NCI-H187 treated with DMSO at 0.1 percent for 48 hours (cell line): ENCODE results near the gene LSMEM2.

Experiments
- DNase-seq: peaks from one replicate; lab custom pipeline; 2025; lab: John Stamatoyannopoulos, UW

The LSMEM2 gene

DNA sequence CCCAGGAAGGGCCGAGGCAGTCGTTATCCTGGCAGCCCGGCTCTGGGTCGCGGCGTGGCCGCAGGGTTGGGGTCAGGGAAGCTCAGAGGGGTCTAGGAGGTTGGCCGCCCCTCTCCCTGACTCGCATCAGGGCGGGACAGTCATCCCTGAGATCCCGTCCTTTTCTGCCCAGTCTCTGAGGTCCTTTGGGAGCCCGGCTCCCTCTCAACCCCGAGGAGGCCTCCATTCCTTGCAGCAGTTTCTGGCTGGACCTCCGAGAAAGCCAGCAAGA lies 43.2 kb downstream of the LSMEM2 start:
- no peak for DNase-seq

DNA sequence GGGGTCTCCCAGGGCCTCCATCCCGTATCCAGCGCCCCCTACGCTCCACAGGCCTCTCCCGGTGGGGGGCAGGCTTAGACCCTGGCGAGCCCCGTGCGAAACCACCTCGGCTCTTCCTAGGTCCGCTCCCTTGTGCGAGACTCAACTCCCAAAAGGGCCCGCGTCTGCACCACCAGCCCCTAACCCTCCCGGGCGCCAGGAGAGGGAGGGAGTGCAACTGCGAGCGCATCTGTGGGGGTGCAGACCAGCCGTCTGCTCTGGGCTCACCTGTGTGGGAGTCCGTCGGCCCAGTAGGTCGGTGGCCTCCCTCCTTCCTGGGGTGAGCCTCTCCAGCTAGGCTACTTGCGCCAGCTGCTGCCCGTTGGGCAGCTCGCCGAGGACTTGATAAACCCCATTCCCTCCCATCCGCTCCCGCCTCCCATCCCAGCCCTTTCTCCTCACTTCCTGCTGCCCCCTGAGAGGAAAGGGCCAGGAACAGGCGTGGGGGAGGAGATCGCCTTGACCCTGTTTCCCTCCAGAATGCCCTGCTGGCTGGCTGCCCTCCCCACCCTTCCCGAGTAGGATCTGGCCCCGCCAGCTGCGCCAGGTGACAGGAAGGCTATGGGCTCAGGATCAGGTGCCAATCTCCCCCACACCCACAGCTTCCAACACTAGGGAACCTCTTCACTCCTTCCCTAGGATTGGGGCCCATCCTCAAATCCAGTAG lies 43.7 kb downstream of the LSMEM2 start, which contains the start of gene HYAL2:
HYAL2 (minus strand) TSS at position 360 of the 706 bp plus-strand sequence. CDS start 2,256 bp downstream, outside the sequence.
- DNase-seq, result no peak

DNA sequence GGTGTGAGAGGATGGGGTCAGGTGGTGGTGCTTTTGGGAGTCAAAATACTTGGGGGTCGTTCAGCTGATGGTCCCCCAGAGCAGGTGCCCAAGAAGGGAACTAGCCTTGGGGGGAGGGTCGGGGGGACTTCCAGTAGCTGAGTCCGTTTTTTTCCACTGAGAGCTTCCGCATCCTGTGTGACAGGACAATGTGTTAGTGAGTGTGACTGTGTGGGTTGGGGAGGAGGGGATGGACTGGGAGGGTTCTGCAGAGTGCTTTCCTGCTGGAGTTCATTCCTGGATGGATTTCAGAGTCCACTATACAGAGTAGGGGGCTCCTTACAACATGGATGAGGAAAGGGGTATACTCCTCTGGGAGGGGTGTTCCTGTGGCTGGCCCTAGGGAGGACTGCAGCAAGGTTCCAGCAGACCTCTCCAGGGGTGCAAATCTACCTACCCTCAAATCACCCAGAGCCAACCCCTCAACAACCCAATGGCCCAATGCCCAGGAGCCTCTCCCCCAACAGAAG lies 44.3 kb downstream of the LSMEM2 start:
- no peak for DNase-seq

- DNase-seq, result no peak
Measured at GRCh38 chr3:50323614-50324199, 44.8 kb downstream of the LSMEM2 start.

- no peak for DNase-seq
Measured at GRCh38 chr3:50324351-50325112, 45.6 kb downstream of the LSMEM2 start.

DNA sequence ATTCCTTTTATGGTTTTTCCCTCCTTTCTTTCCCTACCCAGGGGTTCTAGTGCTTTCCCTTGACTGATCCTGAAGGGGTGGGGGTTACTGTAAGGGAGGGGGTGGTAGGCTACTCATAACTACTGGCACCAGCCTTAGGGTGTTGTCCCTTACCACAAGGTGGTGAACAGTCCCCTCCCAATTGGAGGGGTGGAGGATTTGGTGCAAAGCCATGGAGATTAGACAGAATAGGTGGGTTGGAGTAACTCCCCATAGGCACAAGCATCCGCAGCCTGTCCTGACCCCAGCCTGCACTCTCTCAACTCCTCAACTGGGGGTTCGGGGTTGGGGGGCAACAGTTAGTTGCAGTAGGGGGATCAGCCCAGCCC lies 46.2 kb downstream of the LSMEM2 start:
- DNase-seq, result no peak

GRCh38 chr3:50325497-50326181 lies 46.8 kb downstream of the LSMEM2 start:
- DNase-seq, result no peak

GRCh38 chr3:50326182-50326541 lies 47.3 kb downstream of the LSMEM2 start:
- no peak for DNase-seq

GRCh38 chr3:50327129-50327528 lies 48.2 kb downstream of the LSMEM2 start:
- no peak for DNase-seq

DNA sequence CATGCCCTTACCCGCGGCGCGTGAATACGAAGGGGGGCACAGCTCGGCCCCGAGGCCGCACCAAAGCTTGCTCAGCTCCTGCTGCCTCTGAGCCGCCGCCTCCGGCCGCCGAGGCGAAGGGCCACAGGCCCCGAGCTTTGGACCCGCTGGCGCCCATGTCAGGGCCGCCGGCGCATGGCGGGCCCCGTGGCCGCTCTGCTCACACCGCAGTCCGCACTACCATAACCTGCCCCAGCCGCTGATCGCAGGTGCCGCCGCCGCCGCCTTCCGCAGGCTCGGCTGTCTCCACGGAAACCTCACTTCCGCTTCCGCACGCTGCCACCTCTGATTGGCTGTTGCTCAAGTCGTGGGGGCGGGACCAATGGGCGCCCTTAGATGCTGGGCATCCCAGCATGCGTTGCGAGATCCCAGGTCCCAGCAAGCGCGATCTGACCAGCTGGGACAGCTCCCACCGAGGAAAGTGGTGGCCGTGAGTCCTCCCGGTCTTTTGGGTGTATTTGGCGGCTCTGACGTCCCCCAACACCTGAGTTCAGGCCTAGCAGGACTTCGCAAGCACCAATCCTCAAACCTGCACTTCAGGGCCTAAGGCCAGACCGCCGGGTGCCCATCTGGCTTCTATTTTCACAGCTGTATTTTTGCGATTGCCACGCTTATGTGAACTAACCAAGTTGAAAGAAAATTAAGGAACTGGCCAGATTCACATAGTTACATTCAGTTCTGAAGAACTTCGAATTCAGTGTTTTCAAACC lies 49.2 kb downstream of the LSMEM2 start, which contains the start of gene TUSC2:
TUSC2 (minus strand) TSS at position 281 of the 749 bp plus-strand sequence; CDS start at position 157, 124 bp downstream.
- peak; percentile 42 for DNase-seq

DNA sequence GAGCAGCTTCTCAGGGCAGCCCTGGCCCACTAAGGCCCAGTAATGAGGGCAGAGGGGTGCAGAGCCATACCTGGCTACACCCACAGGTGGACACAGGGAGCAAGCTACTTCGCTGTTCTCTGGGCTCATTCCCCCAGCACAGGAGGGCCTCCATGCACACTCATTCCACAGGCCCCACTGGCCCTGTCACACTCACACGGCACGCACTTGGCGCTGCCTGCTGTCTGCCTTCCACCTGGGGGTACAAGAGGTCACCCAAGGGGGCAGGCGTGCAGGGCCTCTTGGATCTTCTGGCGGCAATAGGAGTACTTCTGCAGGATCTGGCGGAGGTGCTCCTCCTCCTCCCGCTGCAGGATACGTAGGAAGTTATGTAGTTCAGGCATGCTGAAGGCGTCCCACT lies 51.4 kb downstream of the LSMEM2 start:
- DNase-seq, result no peak

DNA sequence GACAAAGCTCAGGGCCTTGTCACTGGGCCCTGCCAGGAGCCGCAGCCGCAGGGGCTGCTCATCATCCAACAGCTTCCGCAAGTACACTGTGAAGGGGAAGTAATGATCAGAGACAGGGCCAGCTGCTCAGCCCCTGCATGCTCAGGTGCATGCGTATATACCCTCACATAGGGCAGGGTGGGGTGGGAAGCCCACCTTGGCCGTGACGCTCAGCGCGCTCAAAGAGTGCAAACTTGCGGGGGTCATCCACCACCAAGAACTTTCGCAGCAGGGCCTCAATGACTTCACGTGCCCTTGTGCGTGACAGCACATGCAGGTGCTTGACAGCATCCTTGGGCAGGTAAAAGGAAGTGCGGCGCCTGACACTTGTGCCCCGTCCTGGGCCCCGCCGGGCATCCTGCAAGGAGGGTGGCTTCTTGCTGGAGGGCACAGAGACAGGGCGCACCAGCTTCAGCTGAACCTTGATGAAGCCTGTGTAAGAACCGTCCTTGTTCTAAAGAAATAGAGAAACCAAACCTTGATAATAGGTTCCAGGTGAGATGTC lies 52.5 kb downstream of the LSMEM2 start:
- DNase-seq, result no peak

DNA sequence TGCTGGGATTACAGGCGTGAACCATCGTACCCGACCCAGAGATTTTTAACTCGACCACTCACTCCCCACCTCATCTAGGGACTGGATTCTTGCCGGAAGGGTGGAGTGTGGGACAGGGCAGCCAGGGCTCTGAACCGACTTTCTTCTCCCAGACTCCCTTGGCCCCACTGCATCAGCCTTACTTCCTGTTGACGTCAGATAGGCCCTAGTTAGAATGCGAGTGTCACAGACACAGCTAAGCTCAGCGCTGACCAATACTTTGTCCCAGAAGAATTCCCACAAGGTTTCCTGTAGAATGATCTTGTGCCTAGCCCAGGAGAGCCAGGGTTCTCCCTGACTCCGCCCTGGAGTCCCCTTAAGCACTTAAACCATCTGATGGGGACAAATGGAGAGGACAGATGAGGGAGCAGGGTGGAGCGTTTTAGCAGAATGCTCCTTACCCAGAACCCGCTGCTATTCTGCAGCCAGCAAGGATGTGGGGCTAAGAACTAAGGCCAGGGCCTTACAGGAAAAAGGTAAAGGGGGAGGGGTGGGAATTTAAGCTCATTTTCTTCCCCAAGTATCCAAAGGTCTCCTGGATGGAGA lies 54.9 kb downstream of the LSMEM2 start:
- no peak for DNase-seq

GRCh38 chr3:50334339-50335075 lies 55.6 kb downstream of the LSMEM2 start:
- DNase-seq, result no peak

GRCh38 chr3:50336452-50337174 lies 57.7 kb downstream of the LSMEM2 start:
- DNase-seq, result no peak

GRCh38 chr3:50337175-50337861 lies 58.4 kb downstream of the LSMEM2 start:
- peak; percentile 56 for DNase-seq
